MG63 (cell line): Measurements from ENCODE around the gene PLAC9. TPM values are rescaled to one million over a fixed set of nuclear protein-coding genes. Genes with fewer than 3 reads are reported as not detected.

Experiments used
- DNase-seq: peaks from one replicate; pipeline ENCODE4 v3.0.0-alpha.2; 2020
- H3K27me3 ChIP-seq: fragments of 250-450 bp; sonication (Bioruptor Pico); 2 replicates; pipeline ENCODE4 v1.5.1; 2020; ENCODE audit warnings: mild to moderate bottlenecking, moderate library complexity
- H3K36me3 ChIP-seq: fragments of 250-450 bp; sonication (Bioruptor Pico); 2 replicates; pipeline ENCODE4 v1.5.1; 2020; ENCODE audit warnings: mild to moderate bottlenecking, moderate library complexity
- H3K4me3 ChIP-seq: fragments of 250-450 bp; sonication (Bioruptor Pico); 2 replicates; pipeline ENCODE4 v1.5.1; 2020; ENCODE audit warnings: mild to moderate bottlenecking, moderate library complexity
- H3K9me3 ChIP-seq: fragments of 250-450 bp; sonication (Bioruptor Pico); 2 replicates; pipeline ENCODE4 v1.5.1; 2020; ENCODE audit warnings: mild to moderate bottlenecking, moderate library complexity
- total RNA-seq: library from RNA; depleted of rRNA; stranded (reverse); fragments of >200 nt; shearing (Covaris generic); gene quantifications from 2 replicates; pipeline ENCODE4 v1.2.3, GENCODE V29; 2014; ENCODE audit warnings: low replicate concordance; rRNA removed

Gene PLAC9
- total RNA-seq, 1 experiment from 2014 or later = 2.8 TPM

DNA sequence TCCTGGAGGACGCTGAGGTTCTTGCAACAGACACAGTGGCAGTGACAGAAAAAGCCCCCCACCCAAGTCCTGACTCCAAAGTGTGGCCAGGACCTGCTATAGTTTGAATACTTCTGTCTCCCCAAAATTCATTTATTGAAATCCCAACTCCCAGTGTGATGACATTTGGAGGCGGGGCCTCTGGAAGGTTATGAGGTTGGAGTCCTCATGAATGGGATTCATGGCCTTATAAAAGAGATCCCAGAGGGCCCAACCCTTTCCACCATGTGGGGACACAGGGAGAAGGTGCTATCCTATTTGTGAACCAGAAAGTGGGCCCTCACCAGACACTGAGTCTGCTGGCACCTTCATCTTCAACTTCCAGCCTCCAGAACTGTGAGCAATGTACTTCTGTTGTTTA, 54.5 kb downstream of the PLAC9 start:
- Histone ChIP-seq H3K36me3 (peaks cover 36% of the 10 kb centered on the region), H3K4me3 (no peak overlapping the region), H3K9me3 (no peaks in the 10 kb centered on the region), H3K27me3 (no peaks in the 10 kb centered on the region)
- DNase-seq = no peak

DNA sequence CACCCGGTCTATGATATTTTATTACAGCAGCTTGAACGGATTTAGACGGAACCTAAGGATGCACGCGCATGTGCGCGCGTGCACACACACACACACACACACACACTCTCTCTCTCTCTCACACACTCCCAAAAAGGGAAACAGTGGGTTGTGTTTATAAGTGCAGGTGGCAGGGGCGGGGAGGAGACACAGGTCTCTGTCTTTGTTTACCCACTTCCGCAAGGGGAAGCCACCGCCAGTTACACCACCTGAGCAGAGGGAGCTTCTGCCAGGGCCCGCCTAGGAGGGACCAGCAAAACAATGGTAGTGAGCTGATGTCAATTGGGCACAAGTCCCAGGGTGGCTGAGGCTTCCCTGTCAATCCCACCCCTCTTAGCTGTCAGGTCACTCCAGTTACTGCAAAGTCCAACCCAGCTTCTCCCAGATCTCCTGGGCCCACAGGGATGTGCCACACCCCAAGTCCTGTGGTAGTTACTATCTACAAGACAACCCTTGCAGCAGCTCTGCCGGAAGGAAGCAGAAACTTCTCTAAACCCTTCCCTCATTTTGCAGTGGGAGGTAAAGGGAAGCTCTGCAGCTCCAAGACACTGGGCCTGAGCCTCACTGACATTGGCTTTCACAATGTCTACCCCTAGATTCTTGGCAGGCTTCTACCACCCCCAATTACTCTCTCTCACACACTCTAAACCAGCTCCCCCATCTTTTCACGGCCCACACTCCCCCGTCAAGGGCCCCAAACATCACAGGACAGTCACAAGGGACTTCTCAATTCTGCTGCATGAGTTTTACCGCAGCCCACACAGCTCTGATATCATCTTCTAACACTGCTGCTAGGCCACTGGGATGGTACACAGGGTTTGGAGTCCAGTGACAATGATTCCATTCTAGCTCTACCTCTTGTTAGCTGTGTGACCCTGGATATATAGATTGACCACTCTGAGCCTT, 55.2 kb downstream of the PLAC9 start:
- H3K9me3 ChIP-seq = peaks cover 4% of the 10 kb centered on the region
- H3K36me3 ChIP-seq = peaks cover 38% of the 10 kb centered on the region
- H3K27me3 ChIP-seq = no peaks in the 10 kb centered on the region
- H3K4me3 ChIP-seq = no peak overlapping the region
- DNase-seq = no peak

GRCh38 chr10:80188713-80189112, 56.2 kb downstream of the PLAC9 start:
- Histone ChIP-seq H3K9me3 (peaks cover 9% of the 10 kb centered on the region), H3K4me3 (no peak overlapping the region), H3K27me3 (no peaks in the 10 kb centered on the region), H3K36me3 (peaks cover 42% of the 10 kb centered on the region)
- no peak for DNase-seq

- Histone ChIP-seq H3K27me3 (no peaks in the 10 kb centered on the region), H3K4me3 (no peak overlapping the region), H3K9me3 (peaks cover 9% of the 10 kb centered on the region), H3K36me3 (peaks cover 48% of the 10 kb centered on the region)
- no peak for DNase-seq
These were observed 59.2 kb downstream of the PLAC9 start for GRCh38 chr10:80191589-80192270.

DNA sequence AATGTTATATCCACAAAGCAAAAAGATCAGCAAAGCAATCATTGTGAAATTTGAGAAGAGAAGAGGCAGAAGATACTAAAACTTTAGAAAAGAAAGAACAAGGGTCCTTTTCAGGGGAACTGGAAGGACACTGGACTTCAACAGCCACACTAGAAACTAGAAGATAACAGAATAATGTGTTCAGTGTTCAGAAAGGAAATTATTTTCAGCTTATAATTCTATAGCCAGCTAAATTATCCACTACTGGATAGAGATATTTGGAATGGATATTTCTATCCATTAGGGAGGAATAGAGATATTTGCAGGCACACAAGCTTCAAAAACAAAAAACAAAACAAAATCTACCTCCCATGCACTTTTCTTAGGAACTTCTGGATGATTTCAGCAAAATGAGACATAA, 60.0 kb downstream of the PLAC9 start:
- no peak for DNase-seq
- H3K36me3 ChIP-seq = peaks cover 48% of the 10 kb centered on the region
- no peak overlapping the region for H3K4me3 ChIP-seq
- no peaks in the 10 kb centered on the region for H3K27me3 ChIP-seq
- peaks cover 9% of the 10 kb centered on the region for H3K9me3 ChIP-seq

- Histone ChIP-seq H3K36me3 (peaks cover 41% of the 10 kb centered on the region), H3K4me3 (no peak overlapping the region), H3K9me3 (peaks cover 9% of the 10 kb centered on the region), H3K27me3 (no peaks in the 10 kb centered on the region)
- no peak for DNase-seq
These were observed 62.0 kb downstream of the PLAC9 start for GRCh38 chr10:80194373-80195045.

Other genes starting within 250 kb of the PLAC9 start
- gene SFTPD, start 183.6 kb upstream of the PLAC9 start, total RNA-seq = not detected in 2 replicates
- gene TMEM254, start 54.1 kb upstream of the PLAC9 start, total RNA-seq = 5.4 and 9.2 TPM in 2 replicates
- gene ANXA11, start 72.8 kb downstream of the PLAC9 start, total RNA-seq = 106 and 198 TPM in 2 replicates
- not detected in 2 replicates for gene MAT1A, start 156.9 kb downstream of the PLAC9 start, total RNA-seq
- not detected in 2 replicates for gene DYDC1, start 224.0 kb downstream of the PLAC9 start, total RNA-seq
- not detected in 2 replicates for gene DYDC2, start 224.1 kb downstream of the PLAC9 start, total RNA-seq